Embryonic facial prominence (tissue), 1 donor: Measurements from ENCODE around the gene DHCR24.
"Not testable (repeated sequence)": the region's sequence is repeated elsewhere in the genome, so short reads cannot be mapped to it uniquely, and the experiment has no call there.

ENCODE experiments used
- DNase-seq: peaks from one replicate; pipeline ENCODE4 v3.0.0-alpha.2; 2016; ENCODE audit errors: extremely low spot score

DHCR24 gene, protein sequence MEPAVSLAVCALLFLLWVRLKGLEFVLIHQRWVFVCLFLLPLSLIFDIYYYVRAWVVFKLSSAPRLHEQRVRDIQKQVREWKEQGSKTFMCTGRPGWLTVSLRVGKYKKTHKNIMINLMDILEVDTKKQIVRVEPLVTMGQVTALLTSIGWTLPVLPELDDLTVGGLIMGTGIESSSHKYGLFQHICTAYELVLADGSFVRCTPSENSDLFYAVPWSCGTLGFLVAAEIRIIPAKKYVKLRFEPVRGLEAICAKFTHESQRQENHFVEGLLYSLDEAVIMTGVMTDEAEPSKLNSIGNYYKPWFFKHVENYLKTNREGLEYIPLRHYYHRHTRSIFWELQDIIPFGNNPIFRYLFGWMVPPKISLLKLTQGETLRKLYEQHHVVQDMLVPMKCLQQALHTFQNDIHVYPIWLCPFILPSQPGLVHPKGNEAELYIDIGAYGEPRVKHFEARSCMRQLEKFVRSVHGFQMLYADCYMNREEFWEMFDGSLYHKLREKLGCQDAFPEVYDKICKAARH

DNA sequence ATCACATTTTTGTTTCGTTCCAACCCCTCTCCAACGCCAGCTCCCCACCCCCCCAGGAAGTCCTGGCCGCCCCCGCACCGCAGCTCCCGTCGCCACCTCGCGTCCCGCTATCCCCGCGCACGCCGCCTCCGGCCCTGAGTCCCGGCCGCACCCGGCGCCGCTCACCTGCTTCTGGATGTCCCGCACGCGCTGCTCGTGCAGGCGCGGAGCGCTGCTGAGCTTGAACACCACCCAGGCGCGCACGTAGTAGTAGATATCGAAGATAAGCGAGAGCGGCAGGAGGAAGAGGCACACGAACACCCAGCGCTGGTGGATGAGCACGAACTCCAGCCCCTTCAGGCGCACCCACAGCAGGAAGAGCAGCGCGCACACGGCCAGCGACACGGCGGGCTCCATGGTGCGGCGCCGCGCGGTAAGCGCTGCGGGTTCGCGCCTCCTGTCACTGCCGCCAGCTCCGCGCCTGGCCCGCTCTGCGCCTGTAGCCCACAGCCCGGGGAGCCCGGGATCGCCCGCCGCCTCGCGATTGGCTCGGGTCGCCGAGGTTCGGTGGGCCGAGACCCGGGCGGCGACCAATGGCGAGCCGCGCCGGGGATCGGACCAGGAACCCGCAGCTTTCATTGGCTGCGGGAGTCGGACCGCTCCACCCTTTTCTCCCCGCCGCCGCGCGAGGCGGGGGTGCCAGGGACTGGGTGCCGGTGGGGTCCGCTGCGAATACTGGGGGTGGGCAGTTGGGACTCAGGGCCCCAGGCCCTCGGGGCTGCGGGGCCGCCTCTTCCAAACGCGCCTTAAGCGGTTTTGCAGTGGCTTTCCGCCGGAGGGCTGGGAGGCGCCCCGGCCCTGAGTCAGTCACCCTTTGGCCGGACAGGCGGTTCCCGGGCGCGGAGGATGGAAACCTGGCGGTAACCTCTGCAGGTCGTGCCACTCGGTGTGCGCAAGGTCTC lies at the start of gene DHCR24:
Gene DHCR24, minus strand, starts transcription at position 472 of the 941 bp plus-strand sequence. Its CDS starts 76 bp downstream, at position 396.
- peak; percentile 45 for DNase-seq

- no peak for DNase-seq
Measured at GRCh38 chr1:54936791-54937190, 49.8 kb upstream of the DHCR24 start.

DNA sequence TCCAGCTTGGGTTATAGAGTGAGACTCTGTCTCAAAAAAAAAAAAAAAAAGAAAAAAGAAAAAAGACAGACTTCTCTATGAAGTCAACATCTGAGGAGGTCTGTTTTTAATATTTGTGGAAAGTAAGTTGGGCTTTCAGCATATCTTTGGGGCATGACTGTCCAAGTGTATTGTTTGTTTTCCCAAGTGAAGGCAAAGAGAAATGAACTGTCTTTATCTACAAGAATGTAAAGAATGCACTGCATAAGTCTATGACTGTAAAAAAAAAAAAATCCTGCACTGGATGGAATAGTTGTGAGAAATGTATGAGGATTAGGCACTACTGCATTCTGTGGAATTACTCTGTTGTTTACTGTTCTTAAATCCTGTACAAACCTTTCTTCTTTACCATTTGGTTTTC lies 47.9 kb upstream of the DHCR24 start:
- DNase-seq, result peak; percentile 12

DNA sequence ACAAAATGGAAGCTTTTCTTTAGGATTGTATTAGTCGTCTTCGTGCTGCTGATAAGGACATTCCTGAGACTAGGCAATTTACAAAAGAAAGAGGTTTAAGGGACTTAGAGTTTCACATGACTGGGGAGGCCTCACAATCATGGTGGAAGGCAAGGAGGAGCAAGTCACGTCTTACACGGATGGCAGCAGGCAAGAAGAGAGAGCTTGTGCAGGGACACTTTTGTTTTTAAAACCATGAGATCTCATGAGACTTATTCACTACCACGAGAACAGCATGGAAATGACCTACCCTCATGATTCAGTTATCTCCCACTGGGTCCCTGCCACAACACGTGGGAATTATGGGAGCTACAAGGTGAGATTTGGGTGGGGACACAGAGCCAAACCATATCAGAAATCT lies 47.1 kb upstream of the DHCR24 start:
- not testable (repeated sequence) for DNase-seq

DNA sequence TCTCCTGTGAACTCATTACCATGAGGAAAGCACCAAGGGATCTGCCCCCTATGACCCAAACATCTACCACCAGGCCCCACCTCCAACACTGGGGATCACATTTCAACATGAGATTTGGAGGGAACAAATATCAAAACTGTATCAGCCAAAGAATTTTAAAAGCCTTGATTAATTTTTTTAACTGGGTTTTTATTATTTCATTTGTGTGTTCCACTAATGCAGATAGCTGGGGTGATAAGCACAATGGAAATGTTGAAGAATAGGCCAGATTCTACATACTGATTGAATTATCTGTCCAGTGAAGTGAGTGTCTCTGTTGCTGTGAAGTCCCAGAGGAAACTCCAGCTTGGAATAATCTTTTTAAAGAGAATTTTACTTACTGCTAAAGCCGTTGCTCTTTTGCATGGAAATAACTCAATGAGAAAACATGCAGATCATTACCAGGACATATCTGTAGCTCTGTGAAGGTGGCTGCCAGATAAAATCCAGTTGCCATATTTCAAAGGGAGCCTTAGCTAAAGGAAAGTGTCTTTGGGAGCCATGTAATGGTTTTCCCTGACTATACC lies 44.4 kb upstream of the DHCR24 start:
- DNase-seq, result no peak

GRCh38 chr1:54929700-54930099 lies 42.7 kb upstream of the DHCR24 start:
- DNase-seq, result no peak

- DNase-seq, result no peak
Measured at GRCh38 chr1:54928327-54928726, 41.3 kb upstream of the DHCR24 start.

DNA sequence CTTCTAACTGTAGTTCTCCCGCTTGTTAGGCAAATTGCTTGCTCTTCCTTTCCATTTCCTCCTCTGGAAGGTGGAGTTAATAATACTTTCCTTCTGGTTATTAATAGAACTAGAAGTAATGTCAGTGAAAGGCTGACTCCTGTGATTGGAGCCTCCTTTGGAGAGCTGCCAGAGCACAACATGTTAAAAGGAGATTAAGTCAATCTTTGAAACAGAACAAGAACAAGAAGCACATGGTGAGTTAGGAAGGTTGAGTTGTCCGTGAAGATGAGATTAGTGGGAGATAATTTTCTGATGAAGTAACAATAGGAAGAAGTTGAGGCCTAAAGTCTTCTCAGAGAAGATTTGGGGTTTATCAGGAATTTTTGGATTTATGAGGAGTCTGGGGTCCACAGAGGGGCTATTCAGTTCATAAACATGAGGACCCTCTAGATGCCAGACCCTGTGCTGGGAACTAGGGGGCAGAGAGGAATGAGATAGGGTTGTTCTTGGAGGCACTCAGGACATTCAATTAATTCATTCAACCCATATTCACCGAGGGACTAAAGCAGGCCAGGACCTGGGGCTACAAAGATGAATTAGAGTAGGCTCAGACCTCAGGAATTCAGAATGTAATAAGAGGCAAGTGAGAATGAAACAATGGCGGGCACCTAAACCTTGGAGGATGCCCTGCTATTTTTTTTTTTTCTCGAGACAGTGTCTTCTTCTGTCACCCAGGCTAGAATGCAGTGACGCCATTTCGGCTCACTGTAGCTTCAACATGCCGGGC lies 40.7 kb upstream of the DHCR24 start:
- DNase-seq, result no peak

DNA sequence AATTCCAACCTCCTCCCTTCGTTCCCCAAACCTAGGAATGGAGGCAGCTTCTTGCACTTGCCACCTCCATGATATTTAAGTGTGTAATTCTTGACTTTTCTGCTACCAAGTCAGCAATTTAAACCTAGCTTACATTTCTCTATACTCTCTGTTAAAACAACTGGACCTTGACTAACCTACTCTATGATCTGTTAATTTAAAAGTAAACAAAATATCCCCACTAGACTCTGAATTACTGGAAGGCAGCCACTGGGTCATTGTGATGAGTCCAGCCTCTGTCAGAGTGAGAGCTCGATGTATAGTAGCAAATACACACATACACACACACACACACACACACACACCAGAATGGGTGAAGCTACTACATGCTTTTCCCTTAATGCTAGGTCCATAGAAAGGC lies 40.0 kb upstream of the DHCR24 start:
- no peak for DNase-seq

GRCh38 chr1:54922921-54923421 lies 36.0 kb upstream of the DHCR24 start:
- no peak for DNase-seq

DNA sequence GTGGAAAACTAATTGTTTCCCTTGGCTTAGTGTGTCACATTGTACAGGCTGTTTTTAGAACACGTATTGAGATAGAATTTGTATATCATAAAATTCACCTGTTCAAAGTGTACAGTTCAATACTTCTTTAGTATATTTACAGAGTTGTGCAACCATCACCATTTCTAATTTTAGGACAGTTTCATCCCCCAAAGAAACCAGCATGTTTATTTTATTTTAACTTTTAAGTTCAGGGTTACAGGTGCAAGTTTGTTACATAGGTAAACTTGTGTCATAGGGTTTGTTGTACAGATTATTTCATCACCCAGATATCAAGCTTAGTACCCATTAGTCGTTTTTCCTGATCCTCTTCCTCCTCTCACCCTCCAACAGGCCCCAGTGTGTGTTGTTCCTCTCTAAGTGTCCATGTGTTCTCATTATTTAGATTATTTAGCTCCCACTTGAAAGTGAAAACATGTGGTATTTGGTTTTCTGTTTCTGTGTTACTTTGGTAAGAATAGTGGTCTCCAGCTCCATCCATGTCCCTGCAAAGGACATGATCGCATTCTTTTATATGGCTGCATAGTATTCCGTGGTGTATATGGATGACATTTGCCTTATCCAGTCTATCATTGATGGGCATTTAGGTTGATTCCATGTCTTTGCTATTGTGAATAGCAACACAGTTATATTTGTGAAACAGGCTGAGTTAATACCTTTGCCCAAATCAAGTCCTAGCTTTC lies 35.2 kb upstream of the DHCR24 start:
- no peak for DNase-seq

DNA sequence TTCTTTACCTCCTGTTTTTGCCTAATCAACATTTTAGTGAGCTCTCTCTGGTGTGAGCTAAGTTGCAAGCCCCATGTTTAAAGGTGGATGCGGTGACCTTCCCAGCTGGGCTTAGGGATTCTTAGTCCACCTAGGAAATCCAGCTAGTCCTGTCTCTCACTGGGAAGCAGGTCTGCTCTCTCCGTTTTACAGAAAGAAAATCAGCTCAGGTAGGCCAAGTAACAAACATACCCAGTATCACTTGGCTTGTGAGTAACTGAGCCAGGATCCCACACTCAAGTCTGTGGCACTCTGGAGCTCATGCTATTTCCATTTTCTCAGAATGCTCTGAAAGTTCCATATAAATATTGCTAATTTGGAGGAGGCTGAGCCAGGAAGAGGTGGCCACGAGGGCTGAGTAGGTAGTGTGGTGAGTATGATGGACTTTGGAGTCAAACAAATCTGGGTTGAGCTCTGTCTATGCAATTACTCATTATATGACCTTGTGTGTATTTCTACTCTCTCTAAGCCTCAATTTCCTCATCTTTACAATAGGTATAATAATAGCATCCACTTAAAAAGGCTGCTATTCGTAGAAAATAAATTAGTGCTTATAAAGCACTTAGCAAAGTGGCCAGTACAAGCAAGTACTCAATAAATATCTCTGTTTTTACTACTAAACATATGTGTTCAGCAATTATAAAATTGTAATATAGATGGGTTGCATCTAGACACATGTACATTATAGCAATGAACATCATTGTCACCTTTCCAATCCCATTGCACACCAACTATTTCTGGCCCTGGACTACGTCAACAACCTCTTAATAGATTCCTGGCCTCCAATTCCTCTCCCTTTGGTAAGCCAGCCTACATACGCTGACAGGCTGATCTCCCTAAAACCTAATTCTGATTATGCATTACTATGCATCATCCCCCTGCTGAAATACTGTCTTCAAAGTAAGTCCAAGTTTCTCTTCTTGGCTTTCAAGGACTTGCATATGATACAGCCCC lies 32.7 kb upstream of the DHCR24 start:
- no peak for DNase-seq

- DNase-seq, result not testable (repeated sequence)
Measured at GRCh38 chr1:54911076-54911475, 24.1 kb upstream of the DHCR24 start.

- DNase-seq, result no peak
Measured at GRCh38 chr1:54906586-54906985, 19.6 kb upstream of the DHCR24 start.

- no peak for DNase-seq
Measured at GRCh38 chr1:54904476-54905048, 17.6 kb upstream of the DHCR24 start.

DNA sequence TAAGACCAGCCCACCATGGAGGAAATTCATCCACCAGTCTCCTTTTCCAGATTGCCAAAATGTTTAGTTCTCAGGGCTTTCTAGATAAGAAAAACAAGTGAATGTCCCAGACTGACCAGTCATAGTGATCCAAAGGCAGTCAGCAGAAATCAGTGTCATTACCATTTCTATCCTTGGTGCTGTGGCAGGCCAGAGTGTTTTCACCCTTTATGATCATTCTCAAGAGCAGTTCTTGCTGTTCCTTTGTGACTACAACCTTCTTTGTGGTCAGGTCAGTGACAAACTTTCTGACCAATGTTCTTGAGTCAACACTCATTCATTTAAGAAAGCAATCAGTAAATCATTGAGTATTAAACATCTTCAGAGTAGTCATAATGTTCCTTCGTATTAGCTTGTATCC lies 7.3 kb upstream of the DHCR24 start:
- DNase-seq, result no peak

DNA sequence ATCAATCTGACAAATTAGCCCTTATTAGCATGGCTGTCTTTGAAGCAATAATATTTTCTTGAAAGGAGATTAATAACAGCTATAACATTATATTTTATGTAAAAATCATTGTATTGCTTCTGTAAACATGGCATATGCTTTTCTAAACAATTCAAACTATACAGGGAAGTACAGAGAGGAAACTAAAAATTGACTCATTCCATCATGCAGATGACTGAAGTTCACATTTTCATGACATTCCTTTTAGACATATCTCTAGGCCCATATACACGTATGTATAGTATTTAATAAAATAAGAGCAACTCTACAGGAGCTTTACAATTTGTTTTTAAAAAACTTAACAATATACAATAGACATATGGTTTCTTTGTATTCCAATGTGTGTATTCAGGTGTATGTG lies 5.6 kb upstream of the DHCR24 start:
- no peak for DNase-seq

- DNase-seq, result no peak
Measured at GRCh38 chr1:54889132-54889725, 2.2 kb upstream of the DHCR24 start.
